Stimulated activated memory B cell treated with anti-CD40 and anti-IgM and Interleukin-4, amounts not matched to agents 10 μg/mL and 1 μg/mL and 100 μg/mL, for 72 hours (primary cell): ENCODE results near the gene SLC14A1.
"Not testable (repeated sequence)": the region's sequence is repeated elsewhere in the genome, so short reads cannot be mapped to it uniquely, and the experiment has no call there.

ENCODE experiments used
- ATAC-seq: fragments of 150-1000 bp; cut with Tn5 transposase; 2 replicates; pipeline ENCODE4 v1.10.0; 2021
- H3K27ac Mint-ChIP-seq: one replicate; pipeline ENCODE4 v1.8.0; 2022; ENCODE audit warnings: mild to moderate bottlenecking, mixed read lengths
- H3K27me3 Mint-ChIP-seq: one replicate; pipeline ENCODE4 v1.8.0; 2022; ENCODE audit warnings: mixed read lengths
- H3K36me3 Mint-ChIP-seq: one replicate; pipeline ENCODE4 v1.8.0; 2022; ENCODE audit warnings: mixed read lengths
- H3K4me1 Mint-ChIP-seq: one replicate; pipeline ENCODE4 v1.8.0; 2022; ENCODE audit warnings: mixed read lengths
- H3K4me3 Mint-ChIP-seq: one replicate; pipeline ENCODE4 v1.8.0; 2022; ENCODE audit warnings: mild to moderate bottlenecking, moderate library complexity, mixed read lengths
- H3K9me3 Mint-ChIP-seq: one replicate; pipeline ENCODE4 v1.8.0; 2022; ENCODE audit warnings: mixed read lengths

The SLC14A1 gene

DNA sequence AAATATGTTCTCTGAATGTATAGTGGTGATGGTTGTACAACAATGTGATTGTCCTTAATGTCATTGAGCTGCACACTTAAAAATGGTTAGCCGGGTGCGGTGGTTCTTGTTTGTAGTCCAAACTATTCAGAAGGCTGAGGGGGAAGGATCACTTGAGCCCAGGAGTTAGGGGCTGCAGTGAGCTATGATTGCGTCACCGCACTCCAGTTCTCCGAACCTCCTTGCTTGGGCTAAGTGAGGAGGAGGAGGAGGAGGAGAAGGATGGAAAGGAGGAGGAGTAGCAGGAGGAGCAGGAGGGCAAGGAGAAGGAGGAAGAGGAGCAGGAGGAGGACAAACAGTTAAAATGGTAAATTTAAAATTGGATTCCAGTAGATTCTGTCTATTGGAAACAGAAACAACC, 10.5 kb downstream of the SLC14A1 start:
- Mint-ChIP-seq H3K27me3 (no peaks in the 10 kb centered on the region), H3K27ac (no peak overlapping the region), H3K36me3 (peaks cover 25% of the 10 kb centered on the region), H3K9me3 (no peaks in the 10 kb centered on the region), H3K4me1 (no peaks in the 10 kb centered on the region), H3K4me3 (no peak overlapping the region)
- ATAC-seq: no peak

DNA sequence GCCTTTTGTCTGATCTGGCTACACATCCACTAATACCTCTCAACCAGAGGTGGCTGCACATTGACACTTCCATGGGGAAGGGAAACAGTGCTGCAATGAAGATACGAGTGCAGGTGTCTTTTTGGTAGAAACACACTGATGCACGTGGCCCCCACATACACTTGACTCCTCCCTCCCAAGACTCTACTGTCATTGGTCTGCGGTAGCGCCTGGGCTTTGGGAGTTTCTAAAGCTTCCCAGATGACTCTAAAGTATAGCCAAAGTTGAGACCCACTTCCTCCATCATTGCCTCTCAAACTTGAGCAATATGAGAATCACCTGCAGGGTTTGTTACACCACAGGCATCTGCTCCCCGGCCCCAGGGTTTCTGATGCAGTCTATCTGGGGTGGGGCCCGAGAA, 11.0 kb downstream of the SLC14A1 start:
- no peak for ATAC-seq
- peaks cover 29% of the 10 kb centered on the region for H3K36me3 Mint-ChIP-seq
- no peaks in the 10 kb centered on the region for H3K27me3 Mint-ChIP-seq
- no peaks in the 10 kb centered on the region for H3K9me3 Mint-ChIP-seq
- H3K4me1 Mint-ChIP-seq: no peaks in the 10 kb centered on the region
- no peak overlapping the region for H3K27ac Mint-ChIP-seq
- H3K4me3 Mint-ChIP-seq: no peak overlapping the region

DNA sequence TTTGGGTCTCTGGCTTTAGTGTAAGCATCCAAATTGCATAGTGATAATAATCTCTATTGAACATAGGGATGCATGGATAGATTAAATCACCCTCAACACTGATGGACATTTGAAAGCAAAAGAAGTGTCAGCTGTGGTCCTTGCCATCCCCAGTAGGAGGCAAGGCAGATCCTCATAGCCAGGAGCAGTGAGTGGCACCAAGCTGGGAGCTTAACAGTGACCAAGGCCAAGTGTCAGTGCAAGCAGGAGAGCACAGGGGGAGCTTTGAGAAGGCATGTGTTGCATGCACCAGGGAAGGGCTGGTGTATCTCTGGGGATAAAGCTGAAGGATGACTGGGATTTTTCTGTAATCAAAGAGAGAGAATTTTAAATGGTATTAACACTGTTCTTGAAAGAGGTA, 14.7 kb downstream of the SLC14A1 start:
- H3K27ac Mint-ChIP-seq: no peak overlapping the region
- no peak for ATAC-seq
- H3K27me3 Mint-ChIP-seq: no peaks in the 10 kb centered on the region
- H3K4me3 Mint-ChIP-seq: no peak overlapping the region
- peaks cover 41% of the 10 kb centered on the region for H3K36me3 Mint-ChIP-seq
- H3K9me3 Mint-ChIP-seq: no peaks in the 10 kb centered on the region
- no peaks in the 10 kb centered on the region for H3K4me1 Mint-ChIP-seq

DNA sequence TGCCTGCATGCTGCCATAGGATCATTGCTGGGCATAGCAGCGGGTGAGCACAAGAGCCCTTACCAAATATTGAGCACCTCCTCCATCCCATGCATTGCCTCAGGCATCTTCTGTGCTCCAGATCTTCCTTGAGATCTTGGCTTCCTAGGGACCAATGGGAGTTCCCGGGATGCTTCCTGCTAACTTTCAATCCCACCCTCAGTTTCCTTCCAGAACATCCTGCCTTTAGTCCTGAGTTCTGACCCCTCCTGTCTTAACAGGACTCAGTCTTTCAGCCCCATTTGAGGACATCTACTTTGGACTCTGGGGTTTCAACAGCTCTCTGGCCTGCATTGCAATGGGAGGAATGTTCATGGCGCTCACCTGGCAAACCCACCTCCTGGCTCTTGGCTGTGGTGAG, 15.3 kb downstream of the SLC14A1 start:
- H3K36me3 Mint-ChIP-seq: peaks cover 43% of the 10 kb centered on the region
- H3K27me3 Mint-ChIP-seq: no peaks in the 10 kb centered on the region
- H3K4me3 Mint-ChIP-seq: no peak overlapping the region
- H3K4me1 Mint-ChIP-seq: no peaks in the 10 kb centered on the region
- ATAC-seq: no peak
- H3K9me3 Mint-ChIP-seq: no peaks in the 10 kb centered on the region
- H3K27ac Mint-ChIP-seq: no peak overlapping the region

DNA sequence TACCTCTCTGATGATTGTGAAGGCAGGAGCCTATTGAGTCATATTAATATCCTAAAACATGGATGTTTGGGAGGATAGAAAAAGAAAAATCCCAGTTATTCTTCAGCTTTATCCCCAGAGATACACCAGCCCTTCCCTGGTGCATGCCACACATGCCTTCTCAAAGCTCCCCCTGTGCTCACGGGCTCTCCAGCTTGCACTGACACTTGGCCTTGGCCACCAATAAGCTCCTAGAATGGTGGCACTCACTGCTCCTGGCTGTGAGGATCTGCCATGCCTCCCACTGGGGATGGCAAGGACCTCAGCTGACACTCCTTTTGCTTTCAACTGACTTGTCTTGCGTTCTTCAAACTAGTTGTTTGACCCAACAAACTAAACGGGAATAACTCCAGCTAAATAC, 15.9 kb downstream of the SLC14A1 start:
- peaks cover 44% of the 10 kb centered on the region for H3K36me3 Mint-ChIP-seq
- ATAC-seq: no peak
- H3K27me3 Mint-ChIP-seq: no peaks in the 10 kb centered on the region
- H3K4me3 Mint-ChIP-seq: no peak overlapping the region
- no peaks in the 10 kb centered on the region for H3K4me1 Mint-ChIP-seq
- H3K27ac Mint-ChIP-seq: no peak overlapping the region
- no peaks in the 10 kb centered on the region for H3K9me3 Mint-ChIP-seq

DNA sequence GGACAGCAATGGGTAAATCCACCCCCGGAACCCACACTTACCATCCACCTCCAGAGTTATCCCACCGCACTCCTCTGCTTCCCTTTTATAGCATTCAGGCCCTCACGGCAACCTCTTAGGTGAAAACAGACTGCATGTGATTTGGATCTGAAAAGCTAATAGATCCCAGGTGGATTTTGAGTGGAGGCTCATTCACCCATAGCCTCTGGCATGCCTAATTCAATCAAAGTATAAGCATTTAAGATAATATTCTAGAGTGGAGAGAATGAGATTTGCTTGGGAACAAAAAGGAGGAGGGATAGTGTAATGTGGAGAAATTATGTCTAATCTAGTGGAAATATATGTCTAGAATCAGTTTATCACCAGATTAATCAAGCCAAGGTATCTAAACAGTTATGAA, 17.1 kb downstream of the SLC14A1 start:
- H3K36me3 Mint-ChIP-seq: peaks cover 52% of the 10 kb centered on the region
- H3K27ac Mint-ChIP-seq: no peak overlapping the region
- H3K9me3 Mint-ChIP-seq: no peaks in the 10 kb centered on the region
- H3K4me3 Mint-ChIP-seq: no peak overlapping the region
- no peak for ATAC-seq
- H3K27me3 Mint-ChIP-seq: no peaks in the 10 kb centered on the region
- H3K4me1 Mint-ChIP-seq: no peaks in the 10 kb centered on the region

DNA sequence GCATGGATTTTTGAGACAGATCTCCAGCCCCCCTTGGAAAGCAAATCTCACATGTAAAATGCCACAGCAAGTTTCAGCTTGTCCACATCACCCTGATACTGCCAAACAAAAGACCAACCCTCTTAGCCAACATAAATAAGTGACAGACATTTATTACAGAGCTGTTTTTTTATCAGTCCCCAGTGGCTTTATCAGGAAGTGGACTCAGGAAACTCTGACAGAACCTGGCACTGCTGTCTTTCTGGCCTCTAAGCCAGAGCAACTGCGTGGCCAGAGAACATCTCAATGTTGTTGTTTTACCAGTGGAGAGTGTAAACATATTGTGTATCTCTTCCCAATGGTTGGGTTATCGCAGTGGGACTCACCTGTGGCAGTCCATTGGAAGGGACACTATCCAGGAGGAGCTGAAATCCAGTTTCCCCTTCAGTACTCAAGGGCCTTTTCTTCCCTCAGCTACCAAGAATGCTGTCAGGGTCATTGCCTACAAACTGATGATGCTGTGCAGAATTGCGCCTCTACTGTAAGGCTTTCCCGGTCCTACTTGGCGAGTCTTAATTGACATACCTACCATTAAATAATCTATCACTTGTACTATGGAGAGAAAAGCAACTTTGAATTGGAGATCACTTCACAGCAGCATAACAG, 22.0 kb downstream of the SLC14A1 start:
- no peaks in the 10 kb centered on the region for H3K9me3 Mint-ChIP-seq
- no peak overlapping the region for H3K4me3 Mint-ChIP-seq
- peaks cover 15% of the 10 kb centered on the region for H3K4me1 Mint-ChIP-seq
- no peak for ATAC-seq
- peak overlapping the region; percentile 34 for H3K27ac Mint-ChIP-seq
- peaks cover 31% of the 10 kb centered on the region for H3K36me3 Mint-ChIP-seq
- H3K27me3 Mint-ChIP-seq: no peaks in the 10 kb centered on the region

DNA sequence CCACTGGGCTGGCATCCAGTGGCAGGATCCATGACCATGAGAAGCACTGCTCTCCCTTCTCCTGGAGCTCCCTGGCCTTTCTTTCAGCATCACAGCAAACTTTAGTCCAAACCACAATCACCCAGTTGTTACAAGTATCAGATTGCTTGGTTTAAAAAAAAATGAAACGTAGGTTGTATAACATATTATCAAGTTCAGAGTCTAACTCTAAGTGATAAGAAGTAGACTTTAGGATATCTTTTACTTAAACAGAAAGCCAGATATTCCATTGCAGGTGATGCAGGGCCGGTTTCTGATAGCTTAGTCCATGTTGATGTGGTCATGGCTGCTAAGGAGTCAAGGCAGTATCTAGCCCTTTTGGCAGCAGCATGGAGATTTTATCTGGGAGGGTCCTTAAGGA, 24.5 kb downstream of the SLC14A1 start:
- no peak overlapping the region for H3K27ac Mint-ChIP-seq
- H3K4me3 Mint-ChIP-seq: no peak overlapping the region
- H3K27me3 Mint-ChIP-seq: peaks cover under 1% of the 10 kb centered on the region
- H3K4me1 Mint-ChIP-seq: peaks cover 15% of the 10 kb centered on the region
- peaks cover 23% of the 10 kb centered on the region for H3K36me3 Mint-ChIP-seq
- no peak for ATAC-seq
- no peaks in the 10 kb centered on the region for H3K9me3 Mint-ChIP-seq

DNA sequence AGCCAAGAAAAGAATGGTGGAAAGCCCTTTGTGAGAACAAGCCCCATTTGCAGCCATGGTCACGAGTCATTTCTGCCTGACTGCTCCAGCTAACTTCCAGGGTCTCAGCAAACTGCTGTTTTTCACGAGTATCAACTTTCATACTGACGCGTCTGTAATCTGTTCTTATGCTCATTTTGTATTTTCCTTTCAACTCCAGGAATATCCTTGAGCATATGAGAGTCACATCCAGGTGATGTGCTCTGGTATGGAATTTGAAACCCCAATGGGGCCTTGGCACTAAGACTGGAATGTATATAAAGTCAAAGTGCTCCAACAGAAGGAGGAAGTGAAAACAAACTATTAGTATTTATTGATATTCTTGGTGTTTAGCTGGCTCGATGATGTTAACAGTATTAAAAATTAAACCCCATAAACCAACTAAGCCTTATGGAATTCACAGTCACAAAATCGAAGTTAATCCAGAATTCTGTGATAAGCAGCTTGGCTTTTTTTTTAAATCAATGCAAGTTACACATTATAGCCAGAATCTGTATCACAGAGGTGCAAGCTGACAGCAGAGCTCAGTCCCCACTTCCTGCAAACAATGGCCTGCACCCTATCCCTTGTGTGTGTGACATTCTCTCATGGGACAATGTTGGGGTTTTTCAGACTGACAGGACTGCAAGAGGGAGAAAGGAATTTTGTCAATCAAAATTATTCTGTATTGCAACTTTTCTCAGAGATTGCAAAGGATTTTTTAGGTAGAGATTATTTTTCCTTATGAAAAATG, 26.1 kb downstream of the SLC14A1 start:
- Mint-ChIP-seq H3K36me3 (peaks cover 10% of the 10 kb centered on the region), H3K27ac (no peak overlapping the region), H3K27me3 (peaks cover 15% of the 10 kb centered on the region), H3K4me1 (peaks cover 15% of the 10 kb centered on the region), H3K9me3 (no peaks in the 10 kb centered on the region), H3K4me3 (no peak overlapping the region)
- ATAC-seq: no peak

DNA sequence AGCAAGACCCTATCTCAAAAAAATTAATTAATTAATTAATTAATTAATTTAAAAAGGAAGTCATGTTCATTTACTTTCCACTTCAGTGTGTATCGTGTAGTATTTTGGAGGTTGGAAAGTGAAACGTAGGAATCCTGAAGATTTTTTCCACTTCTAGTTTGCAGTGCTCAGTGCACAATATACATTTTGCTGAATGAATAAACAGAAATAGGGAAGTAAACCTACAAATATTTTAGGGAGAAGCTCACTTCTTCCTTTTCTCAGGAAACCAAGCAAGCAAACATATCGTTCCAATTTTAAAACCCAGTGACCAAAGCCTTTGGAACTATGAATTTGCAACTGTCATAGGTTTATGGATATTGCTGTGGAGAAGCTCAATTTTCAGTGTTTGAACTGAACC, 27.8 kb downstream of the SLC14A1 start:
- no peak overlapping the region for H3K27ac Mint-ChIP-seq
- ATAC-seq: no peak
- no peaks in the 10 kb centered on the region for H3K36me3 Mint-ChIP-seq
- no peak overlapping the region for H3K4me3 Mint-ChIP-seq
- peaks cover 21% of the 10 kb centered on the region for H3K27me3 Mint-ChIP-seq
- H3K9me3 Mint-ChIP-seq: no peaks in the 10 kb centered on the region
- H3K4me1 Mint-ChIP-seq: peaks cover 15% of the 10 kb centered on the region

DNA sequence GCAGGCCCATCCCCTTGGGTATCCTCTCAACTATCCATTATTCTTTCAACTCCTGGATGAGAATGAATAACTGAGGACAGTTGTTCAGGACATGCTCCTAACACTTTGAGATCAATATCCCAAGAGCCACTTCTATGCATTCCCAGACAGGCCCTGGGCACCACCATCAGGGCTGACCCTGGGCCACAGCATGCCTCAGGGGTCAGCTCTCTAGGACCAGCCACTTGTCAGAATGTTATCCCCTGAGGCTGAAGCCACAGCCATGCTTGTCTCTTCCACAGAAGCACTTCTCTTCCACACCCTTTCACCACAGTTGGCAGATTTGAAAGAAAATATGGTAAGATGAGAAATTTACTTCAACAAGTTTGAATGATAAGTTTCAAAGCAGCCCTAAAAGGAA, 28.7 kb downstream of the SLC14A1 start:
- H3K4me3 Mint-ChIP-seq: no peak overlapping the region
- H3K27me3 Mint-ChIP-seq: peaks cover 27% of the 10 kb centered on the region
- peaks cover 15% of the 10 kb centered on the region for H3K4me1 Mint-ChIP-seq
- no peaks in the 10 kb centered on the region for H3K9me3 Mint-ChIP-seq
- no peaks in the 10 kb centered on the region for H3K36me3 Mint-ChIP-seq
- no peak for ATAC-seq
- H3K27ac Mint-ChIP-seq: no peak overlapping the region

DNA sequence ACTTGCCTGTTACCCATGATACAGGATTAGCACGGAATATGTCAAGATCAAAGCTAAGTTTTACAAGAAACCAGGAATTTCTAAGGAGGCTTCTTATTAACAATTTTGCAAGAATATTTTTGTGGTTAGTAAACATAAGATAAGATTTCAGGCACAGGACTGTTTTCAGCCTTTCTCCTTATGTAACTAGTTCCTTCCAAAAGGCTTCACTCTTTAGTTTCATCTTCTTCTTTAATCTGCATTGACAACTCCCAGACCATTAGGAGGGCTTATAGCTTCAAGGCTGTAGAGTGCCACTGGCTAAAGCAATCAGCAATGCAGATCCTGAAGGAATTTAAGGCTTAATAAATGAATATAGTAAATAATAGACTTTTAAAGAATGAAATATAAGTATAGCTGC, 29.3 kb downstream of the SLC14A1 start:
- H3K9me3 Mint-ChIP-seq: no peaks in the 10 kb centered on the region
- ATAC-seq: no peak
- no peaks in the 10 kb centered on the region for H3K36me3 Mint-ChIP-seq
- peaks cover 29% of the 10 kb centered on the region for H3K27me3 Mint-ChIP-seq
- H3K4me1 Mint-ChIP-seq: peaks cover 15% of the 10 kb centered on the region
- no peak overlapping the region for H3K27ac Mint-ChIP-seq
- no peak overlapping the region for H3K4me3 Mint-ChIP-seq

DNA sequence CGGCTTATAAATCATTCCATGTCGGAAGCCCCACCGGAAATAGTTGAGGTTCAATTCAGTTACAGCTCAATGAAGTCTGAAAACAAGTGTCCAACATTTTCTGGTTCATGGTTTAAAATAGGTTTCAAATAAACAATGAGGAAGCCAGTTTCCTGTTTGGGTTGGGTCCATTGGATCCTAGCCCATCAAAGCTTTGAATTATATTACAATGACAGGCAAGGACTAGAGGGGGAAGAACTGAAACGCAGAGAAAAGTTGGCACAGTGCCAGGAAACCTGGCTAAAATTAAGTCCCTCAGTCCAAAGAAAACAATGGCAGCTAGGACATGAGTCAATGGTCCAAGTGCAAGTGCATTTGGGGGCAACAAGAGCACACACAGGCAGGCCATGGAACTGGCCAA, 32.0 kb downstream of the SLC14A1 start:
- Mint-ChIP-seq H3K9me3 (no peaks in the 10 kb centered on the region), H3K4me3 (no peak overlapping the region), H3K36me3 (no peaks in the 10 kb centered on the region), H3K27ac (no peak overlapping the region), H3K4me1 (peaks cover 10% of the 10 kb centered on the region), H3K27me3 (peaks cover 54% of the 10 kb centered on the region)
- ATAC-seq: no peak

DNA sequence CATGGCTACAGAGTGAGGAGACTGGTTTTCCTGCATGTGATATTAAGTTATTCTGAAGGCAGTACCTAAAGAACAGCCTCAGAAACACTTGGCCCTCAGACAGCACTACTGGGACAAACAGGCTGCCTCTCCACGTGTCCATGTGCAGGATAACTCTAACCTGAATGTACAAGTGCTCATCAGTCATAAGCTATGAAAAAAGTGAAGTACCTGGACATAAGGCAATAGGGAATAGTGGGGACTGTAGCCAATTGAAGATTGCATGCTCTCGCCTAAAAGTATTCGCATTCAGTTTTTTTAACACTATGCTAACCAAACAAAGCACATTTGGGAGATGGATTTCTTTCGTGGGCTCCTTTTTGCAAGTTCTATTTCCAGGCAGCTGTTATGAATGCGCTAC, 33.0 kb downstream of the SLC14A1 start:
- H3K9me3 Mint-ChIP-seq: no peaks in the 10 kb centered on the region
- no peak overlapping the region for H3K4me3 Mint-ChIP-seq
- H3K27me3 Mint-ChIP-seq: peaks cover 54% of the 10 kb centered on the region
- no peaks in the 10 kb centered on the region for H3K36me3 Mint-ChIP-seq
- no peak overlapping the region for H3K27ac Mint-ChIP-seq
- no peak for ATAC-seq
- peaks cover 16% of the 10 kb centered on the region for H3K4me1 Mint-ChIP-seq

DNA sequence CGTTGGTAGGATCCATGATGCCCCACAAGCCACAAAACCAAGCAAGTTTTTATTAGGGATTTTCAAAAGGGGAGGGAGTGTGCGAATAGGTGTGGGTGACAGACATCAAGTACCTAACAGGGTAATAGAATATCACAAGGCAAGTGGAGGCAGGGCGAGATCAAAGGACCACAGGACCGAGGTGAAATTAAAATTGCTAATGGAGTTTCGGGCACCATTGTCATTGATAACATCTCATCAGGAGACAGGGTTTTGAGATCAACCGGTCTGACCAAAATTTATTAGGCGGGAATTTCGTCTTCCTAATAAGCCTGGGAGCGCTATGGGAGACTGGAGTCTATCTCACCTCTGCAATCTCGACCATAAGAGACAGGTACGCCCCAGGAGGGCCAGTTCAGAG, 33.7 kb downstream of the SLC14A1 start:
- not testable (repeated sequence) for H3K27ac Mint-ChIP-seq, H3K9me3 Mint-ChIP-seq, H3K36me3 Mint-ChIP-seq, H3K4me3 Mint-ChIP-seq, ATAC-seq
- peaks cover 54% of the 10 kb centered on the region for H3K27me3 Mint-ChIP-seq
- H3K4me1 Mint-ChIP-seq: peaks cover 16% of the 10 kb centered on the region

DNA sequence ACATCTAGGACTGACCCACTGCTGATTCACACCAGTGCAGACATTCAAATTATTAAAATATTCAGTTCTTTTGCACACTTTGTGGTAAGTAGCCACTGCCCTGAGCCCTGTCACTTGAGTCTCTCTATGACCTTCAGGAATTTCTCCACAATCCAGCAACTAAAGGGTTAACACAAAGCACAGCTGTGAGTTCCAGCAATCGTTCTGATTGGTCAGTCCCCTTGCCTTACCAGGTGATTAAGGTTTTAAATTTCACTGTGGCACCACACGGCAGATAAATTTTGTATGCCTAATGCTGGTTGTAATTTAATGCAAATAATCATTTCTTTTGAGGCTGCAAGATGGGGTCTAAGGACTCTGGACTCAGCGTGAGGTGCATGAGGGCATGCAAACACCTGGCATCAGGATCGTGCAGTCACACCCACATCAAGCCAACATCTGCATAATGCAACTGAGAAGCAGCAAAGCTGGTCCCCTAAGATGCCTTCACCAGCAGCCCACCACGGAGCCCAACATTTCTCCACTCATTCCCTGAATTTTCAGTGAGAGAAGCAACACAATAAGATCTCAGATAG, 36.6 kb downstream of the SLC14A1 start:
- no peak overlapping the region for H3K27ac Mint-ChIP-seq
- no peaks in the 10 kb centered on the region for H3K36me3 Mint-ChIP-seq
- H3K9me3 Mint-ChIP-seq: no peaks in the 10 kb centered on the region
- no peak overlapping the region for H3K4me3 Mint-ChIP-seq
- H3K4me1 Mint-ChIP-seq: peaks cover 16% of the 10 kb centered on the region
- H3K27me3 Mint-ChIP-seq: peaks cover 35% of the 10 kb centered on the region
- ATAC-seq: no peak
